Adrenal gland (tissue), 12 donors: Measurements from ENCODE around the gene CCDC13. TPM values are rescaled to one million over a fixed set of nuclear protein-coding genes. Genes with fewer than 3 reads are reported as not detected.
A peak's percentile ranks its signal among the peaks of the same experiment; 100 is the strongest.

ENCODE experiments used
- DNase-seq, 7 donors: peaks; one replicate each; pipeline ENCODE4 v3.0.0-alpha.2; 2019 to 2020
- H3K27ac ChIP-seq, 5 donors: fragments of 200-600 bp; sonication (generic) in 4 of 5; 1 replicate in 3 of 5; 2 replicates in 2 of 5; pipeline versions ENCODE4 v1.5.1 to v1.8.0; 2016 to 2020; ENCODE audit warnings: mild to moderate bottlenecking in 1 of 5
- H3K27me3 ChIP-seq: fragments of 200-600 bp; 2 replicates; pipeline ENCODE4 v1.8.0; 2021
- H3K36me3 ChIP-seq, 2 donors: fragments of 200-600 bp; replicated peaks in 1 of 2; 1 replicate in 1 of 2; 2 replicates in 1 of 2; pipeline versions ENCODE4 v1.5.1 to v1.8.0; 2018 to 2022
- H3K4me1 ChIP-seq, 2 donors: fragments of 200-600 bp; replicated peaks in 1 of 2; 1 replicate in 1 of 2; 2 replicates in 1 of 2; pipeline versions ENCODE4 v1.5.1 to v1.8.0; 2018 to 2021
- H3K4me3 ChIP-seq, 4 donors: fragments of 200-600 bp; sonication (generic) in 3 of 4; one replicate each; pipeline ENCODE4 v1.5.1; 2016 to 2018
- H3K9me3 ChIP-seq, 3 donors: fragments of 200-600 bp; sonication (generic) in 1 of 3; replicated peaks in 1 of 3; 1 replicate in 2 of 3; 2 replicates in 1 of 3; pipeline versions ENCODE4 v1.5.1 to v1.8.0; 2016 to 2021
- CTCF ChIP-seq, 6 experiments: fragments of 450-650 bp in 4 of 6; fragments of 200-600 bp in 2 of 6; sonication (generic) in 1 of 6; IDR thresholded peaks; 1 replicate in 5 of 6; 2 replicates in 1 of 6; pipeline versions ENCODE4 v1.5.1 to v1.8.0; 2016 to 2021; ENCODE audit warnings: antibody characterized with exemption in 6 of 6, mild to moderate bottlenecking in 2 of 6, moderate library complexity in 1 of 6
- POLR2A ChIP-seq, 2 donors: fragments of 450-650 bp; IDR thresholded peaks; one replicate each; pipeline ENCODE4 v1.6.1; 2017; ENCODE audit warnings: antibody characterized with exemption in 2 of 2, mild to moderate bottlenecking in 2 of 2, moderate library complexity in 1 of 2
- WGBS, 4 donors: extraction: QIAGEN DNeasy Blood & Tissue Kit in 2 of 4; methylation state at CpG; one replicate each; pipeline versions ENCODE4 v1.1.5 to v1.1.7; 2013 to 2017; 5-methylcytosine and 5-hydroxymethylcytosine counted together
- intact Hi-C, 2 donors: fragments of 100-400 bp; cut with DNase I; formaldehyde crosslinking; loops; one replicate each; pipeline versions ENCODE4 v1.14.1 to v1.15.0; 2022 to 2023
- polyA plus RNA-seq, 3 donors: library from polyadenylated mRNA; stranded (reverse); fragments of 200-250 nt in 2 of 3; fragments of 350-450 nt in 1 of 3; fragmentation: Illumina TruSeq in 1 of 3; extraction: RNeasy Lipid Tissue Mini Kit (QIAGEN cat#74804) in 1 of 3; gene quantifications; one replicate each; pipeline ENCODE4 v1.2.3, GENCODE V29; 2013 to 2014
- total RNA-seq, 9 donors: library from RNA; depleted of rRNA in 4 of 9; stranded (reverse); fragments of >200 nt in 4 of 9; fragments of 120-200 nt in 1 of 9; fragmentation: NEBNext Ultra II Directional in 1 of 9; extraction: Animal tissue kit (Norgen Biotek cat#: 25700) in 1 of 9; gene quantifications; one replicate each; pipeline versions ENCODE4 v1.1.0 to v1.2.4, GENCODE V29; 2013 to 2023
- donor health status: healthy with polysubstance abuse.
- donor health status: Bipolar disorder and iron deficiency.
- donor health status: DM: yes; HTN: yes; CAD: no.
- donor health status: DM: no; HTN: no; CAD: no.
- donor health status: DM: no; HTN: no; CAD: no.
- donor health status: DM: yes; HTN: yes; CAD: no.

Gene CCDC13
- total and polyA plus RNA-seq, 12 donors = 0.35 to 2.1 (median 1.1) TPM; not detected in 2

- Histone ChIP-seq H3K36me3 (no peaks in the 10 kb centered on the region), H3K4me1 (peaks cover 0 to 6% of the 10 kb centered on the region in 2 donors), H3K27ac (no peak within 1 kb of the TSS), H3K4me3 (no peak within 1 kb of the TSS), H3K27me3 (no peaks in the 10 kb centered on the region), H3K9me3 (no peaks in the 10 kb centered on the region)
- no peak for DNase-seq
- intact Hi-C loops = no loop called here
- 89 to 92% (median 91%) methylated on average over 5 of the region's 5 CpGs for WGBS, 4 donors
- TF ChIP-seq POLR2A (IDR thresholded peaks at IDR 0.05) = no peak
- no peak for TF ChIP-seq CTCF (IDR thresholded peaks at IDR 0.05)
These were observed 36.1 kb upstream of the CCDC13 start, which contains the start of gene ACKR2 for GRCh38 chr3:42809202-42809601. Gene ACKR2 (plus strand): TSS chr3:42809445. CDS start chr3:42864503, 55,058 bp downstream.

GRCh38 chr3:42807929-42808328 lies 34.9 kb upstream of the CCDC13 start:
- Histone ChIP-seq H3K9me3 (no peaks in the 10 kb centered on the region), H3K27ac (no peak overlapping the region), H3K4me1 (peaks cover 5 to 10% of the 10 kb centered on the region in 2 donors), H3K36me3 (no peaks in the 10 kb centered on the region), H3K4me3 (no peak overlapping the region), H3K27me3 (no peaks in the 10 kb centered on the region)
- TF ChIP-seq POLR2A (IDR thresholded peaks at IDR 0.05) = no peak
- no peak for TF ChIP-seq CTCF (IDR thresholded peaks at IDR 0.05)
- 77 to 90% (median 85%) methylated on average over 4 of the region's 4 CpGs for WGBS, 4 donors
- no peak for DNase-seq
- intact Hi-C loops = no loop called here

- Histone ChIP-seq H3K9me3 (no peaks in the 10 kb centered on the region), H3K36me3 (no peaks in the 10 kb centered on the region), H3K27me3 (no peaks in the 10 kb centered on the region), H3K4me1 (peaks cover 17 to 37% of the 10 kb centered on the region in 2 donors), H3K27ac (peak overlapping the region in 1 of 5 donors; percentile 99), H3K4me3 (peak overlapping the region in 1 of 4 donors; percentile 76)
- TF ChIP-seq POLR2A (IDR thresholded peaks at IDR 0.05) (no peak), CTCF (IDR thresholded peaks at IDR 0.05) (no peak)
- intact Hi-C loops = no loop called here
- 53 to 64% (median 59%) methylated on average over 21 to 23 of the region's 23 CpGs for WGBS, 4 donors
- peak; percentile 17 to 72 (median 32) for DNase-seq
These were observed 32.2 kb upstream of the CCDC13 start for GRCh38 chr3:42805141-42805821.

GRCh38 chr3:42804831-42805132 lies 31.7 kb upstream of the CCDC13 start:
- WGBS, 4 donors = 0 to 3% (median 2%) methylated on average over 10 to 13 of the region's 13 CpGs
- TF ChIP-seq POLR2A (IDR thresholded peaks at IDR 0.05) = no peak
- no peak for TF ChIP-seq CTCF (IDR thresholded peaks at IDR 0.05)

More at GRCh38 chr3:42804831-42805132, 31.7 kb upstream of the CCDC13 start:
- no peaks in the 10 kb centered on the region for H3K36me3 ChIP-seq
- peak overlapping the region in 4 of 5 donors; percentile 92 to 99 (median 94) for H3K27ac ChIP-seq
- no peaks in the 10 kb centered on the region for H3K27me3 ChIP-seq
- DNase-seq = no peak
- H3K9me3 ChIP-seq = no peaks in the 10 kb centered on the region
- H3K4me3 ChIP-seq = peak overlapping the region in 3 of 4 donors; percentile 27 to 92 (median 76)
- peaks cover 21 to 42% of the 10 kb centered on the region in 2 donors for H3K4me1 ChIP-seq
- intact Hi-C loops = no loop called here
